ENCODE data around the gene STAB1.

Gene STAB1

DNA sequence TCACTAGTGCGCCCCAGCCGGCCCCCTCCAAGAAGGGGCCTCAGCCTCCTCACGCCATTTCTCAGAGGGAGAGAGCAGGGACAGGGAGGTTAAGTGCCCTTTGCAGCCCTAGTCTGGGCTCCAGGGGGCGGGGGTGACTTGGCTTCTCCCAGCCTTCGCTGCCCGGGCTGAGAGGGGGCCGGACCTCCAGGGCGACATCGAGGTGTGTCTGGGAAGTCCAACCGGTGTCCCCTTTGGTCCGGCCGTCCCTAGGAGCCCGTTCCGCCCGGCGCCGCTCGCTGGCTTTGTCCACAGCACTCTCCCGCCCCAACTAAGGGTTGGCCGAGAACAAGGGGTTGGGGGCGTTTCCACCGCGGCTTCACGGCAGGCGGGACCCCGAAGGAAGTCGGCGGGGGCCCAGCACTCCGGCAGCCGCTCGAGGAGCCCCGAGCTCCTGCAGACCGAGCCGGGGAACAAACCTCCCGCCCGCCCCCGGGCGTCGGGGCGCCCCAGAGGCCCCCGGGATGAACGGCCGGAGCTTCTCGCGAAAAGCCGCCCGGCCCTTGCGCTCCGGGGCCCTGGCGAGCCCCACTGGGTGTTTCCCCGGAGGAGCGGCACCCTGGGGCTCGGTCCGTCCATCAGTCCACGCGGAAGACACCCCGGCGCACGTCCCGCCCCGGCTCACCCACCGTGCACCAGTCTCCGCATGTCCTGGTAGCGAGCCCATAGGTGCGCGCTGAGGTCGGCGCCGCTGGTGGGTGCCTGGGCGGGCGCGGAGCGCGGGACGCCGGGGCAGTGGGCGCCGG lies 37.9 kb downstream of the STAB1 start:
- Mint-ChIP-seq H3K4me1 (ENCODE audit: low read depth) (peaks cover 23% of the 10 kb centered on the region), H3K27me3 (ENCODE audit: low read depth) (no peaks in the 10 kb centered on the region), H3K27ac (peak overlapping the region; percentile 20), H3K36me3 (ENCODE audit: low read depth) (peaks cover 9% of the 10 kb centered on the region), H3K9me3 (no peaks in the 10 kb centered on the region), H3K4me3 (peak overlapping the region; percentile 81)
- DNase-seq (ENCODE audit: low spot score), result no peak

DNA sequence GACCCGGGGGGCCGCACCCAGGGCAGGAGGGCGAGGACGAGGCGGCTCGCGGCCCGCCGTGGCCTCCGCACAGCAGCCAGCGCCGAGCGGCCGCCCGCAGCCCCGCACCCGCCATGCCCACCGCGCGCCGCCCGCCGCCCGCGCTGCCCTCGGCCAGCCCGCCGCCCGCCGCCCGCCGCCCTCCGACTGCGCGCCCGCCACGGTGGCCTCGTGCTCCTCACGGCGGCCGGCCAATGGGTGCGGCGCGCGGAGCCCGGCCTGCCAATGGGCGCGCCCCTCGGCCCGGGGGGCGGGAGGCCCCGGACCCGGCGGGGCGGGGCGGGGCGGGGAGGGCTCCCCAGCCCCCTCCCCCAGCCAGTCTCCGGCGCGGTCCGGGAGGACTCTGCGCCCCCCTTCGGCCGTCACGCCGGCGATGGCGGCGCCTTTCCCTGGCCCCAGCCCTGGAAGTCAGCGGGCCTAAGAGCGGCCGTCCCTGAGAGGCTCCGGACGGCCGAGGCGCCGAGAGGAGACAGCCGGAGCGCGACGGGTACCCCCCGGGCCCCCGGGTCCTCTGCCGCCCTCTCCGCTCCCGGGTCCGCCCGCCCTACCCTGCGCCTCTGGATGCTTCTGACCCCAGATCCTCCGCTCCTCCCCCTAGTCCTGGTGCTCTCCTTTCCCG lies 38.6 kb downstream of the STAB1 start, which contains the start of gene NT5DC2:
NT5DC2 (minus strand) TSS at position 235 of the 658 bp plus-strand sequence; CDS start at position 115, 120 bp downstream.
- H3K9me3 Mint-ChIP-seq, result no peaks in the 10 kb centered on the region
- H3K27ac Mint-ChIP-seq, result peak within 1 kb of the TSS; percentile 72

DNA sequence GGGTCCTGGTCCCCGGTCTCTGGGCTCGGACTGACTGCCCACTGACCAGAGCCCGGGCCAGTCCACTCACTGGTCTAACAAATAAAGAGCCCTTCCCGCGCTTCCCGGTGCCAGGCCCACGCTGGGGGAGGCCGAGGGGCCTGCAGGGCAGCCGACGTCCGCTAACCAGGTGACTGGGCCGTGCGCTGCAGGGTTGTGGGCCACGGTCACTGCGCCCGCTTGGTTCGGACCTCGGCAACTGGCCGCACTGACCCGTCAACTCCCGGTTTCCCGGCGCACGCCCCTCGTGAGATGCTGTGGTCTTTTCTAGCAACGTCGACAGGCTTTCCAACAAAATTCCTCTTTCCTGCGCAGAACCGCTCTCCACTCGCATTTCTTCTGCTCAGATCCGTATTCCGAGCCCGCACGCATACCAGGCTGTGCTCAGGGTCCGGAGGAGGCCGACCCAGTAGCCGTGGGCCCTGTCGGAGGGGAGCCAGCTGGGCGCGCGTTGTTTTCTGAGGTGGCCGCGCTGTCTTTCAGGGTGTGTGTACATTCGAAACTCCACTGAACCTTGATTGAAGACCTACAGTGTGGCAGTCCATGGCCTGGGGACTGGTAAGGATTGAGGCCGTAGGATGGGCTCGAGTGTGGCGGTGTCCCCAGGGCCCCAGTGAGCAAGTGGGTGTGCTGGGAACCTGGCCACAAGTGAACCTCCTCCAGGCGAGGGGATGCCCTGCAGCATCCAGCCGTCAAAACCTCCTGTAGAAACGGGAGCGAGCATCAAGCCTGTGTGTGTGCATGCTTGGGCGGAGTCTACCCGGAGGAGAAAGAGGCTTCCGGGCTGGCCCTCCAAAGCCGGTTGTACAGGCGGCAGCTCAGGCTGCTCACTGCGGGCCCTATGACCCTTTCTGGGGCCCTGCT lies 39.4 kb downstream of the STAB1 start:
- no peak for DNase-seq (ENCODE audit: low spot score)
- Mint-ChIP-seq H3K4me1 (ENCODE audit: low read depth) (peaks cover 34% of the 10 kb centered on the region), H3K9me3 (no peaks in the 10 kb centered on the region), H3K4me3 (peak overlapping the region; percentile 88), H3K36me3 (ENCODE audit: low read depth) (peaks cover 19% of the 10 kb centered on the region), H3K27me3 (ENCODE audit: low read depth) (no peaks in the 10 kb centered on the region), H3K27ac (peak overlapping the region; percentile 72)

More for the DNA sequence above, 38.6 kb downstream of the STAB1 start, which contains the start of gene NT5DC2:
- peak; percentile 80 for DNase-seq (ENCODE audit: low spot score)
- Mint-ChIP-seq H3K4me1 (ENCODE audit: low read depth) (peaks cover 27% of the 10 kb centered on the region), H3K36me3 (ENCODE audit: low read depth) (peaks cover 12% of the 10 kb centered on the region), H3K4me3 (peak within 1 kb of the TSS; percentile 88), H3K27me3 (ENCODE audit: low read depth) (no peaks in the 10 kb centered on the region)

DNA sequence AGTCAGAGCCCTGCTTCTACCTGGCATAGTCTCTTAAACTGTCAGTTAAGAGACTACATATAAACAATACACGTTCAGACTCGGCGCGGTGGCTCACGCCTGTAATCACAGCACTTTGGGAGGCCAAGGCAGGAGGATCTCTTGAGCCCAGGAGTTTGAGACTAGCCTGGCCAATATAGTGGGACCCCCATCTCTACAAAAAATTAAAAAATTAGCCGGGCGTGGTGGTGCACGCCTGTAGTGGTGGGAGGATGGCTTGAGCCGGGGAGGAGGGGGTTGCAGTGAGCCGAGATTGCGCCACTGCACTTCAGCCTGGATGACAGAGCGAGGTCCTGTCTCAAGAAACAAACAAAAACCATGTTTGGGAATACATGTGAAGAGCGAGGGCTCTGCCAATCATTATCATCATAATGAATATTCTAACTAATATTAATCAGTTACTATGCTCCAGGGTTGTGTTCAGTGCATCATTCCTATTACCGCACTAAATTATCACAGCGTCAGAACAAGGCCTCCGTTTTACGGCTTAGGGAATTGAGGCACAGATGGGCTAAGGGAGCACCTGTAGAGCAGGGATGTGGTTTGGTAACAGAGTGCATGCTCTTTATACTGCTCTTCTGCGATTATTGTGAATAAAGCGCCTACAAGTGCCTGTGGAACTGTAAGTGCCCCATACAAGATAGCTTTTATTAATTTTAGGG lies 40.4 kb downstream of the STAB1 start:
- DNase-seq (ENCODE audit: low spot score), result no peak
- Mint-ChIP-seq H3K4me3 (peak overlapping the region; percentile 95), H3K4me1 (ENCODE audit: low read depth) (peaks cover 37% of the 10 kb centered on the region), H3K9me3 (no peaks in the 10 kb centered on the region), H3K27ac (peak overlapping the region; percentile 76), H3K36me3 (ENCODE audit: low read depth) (peaks cover 20% of the 10 kb centered on the region), H3K27me3 (ENCODE audit: low read depth) (no peaks in the 10 kb centered on the region)

DNA sequence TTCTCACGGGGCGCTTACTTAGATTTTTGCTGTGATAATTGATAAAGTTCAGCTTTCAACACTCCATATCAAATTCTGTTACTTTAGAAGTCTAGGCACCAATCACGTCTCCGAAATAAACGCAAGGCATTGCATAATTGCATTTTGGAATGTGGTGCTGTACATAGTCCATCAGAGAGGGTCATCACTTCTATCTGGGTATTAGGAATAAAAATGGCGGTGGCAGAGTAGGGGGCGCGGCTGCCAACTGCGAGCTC lies 40.9 kb downstream of the STAB1 start:
- no peak for DNase-seq (ENCODE audit: low spot score)
- no peaks in the 10 kb centered on the region for H3K27me3 Mint-ChIP-seq (ENCODE audit: low read depth)
- H3K4me3 Mint-ChIP-seq, result peak overlapping the region; percentile 95
- peaks cover 21% of the 10 kb centered on the region for H3K36me3 Mint-ChIP-seq (ENCODE audit: low read depth)
- H3K4me1 Mint-ChIP-seq (ENCODE audit: low read depth), result peaks cover 38% of the 10 kb centered on the region
- H3K9me3 Mint-ChIP-seq, result no peaks in the 10 kb centered on the region
- H3K27ac Mint-ChIP-seq, result peak overlapping the region; percentile 76

DNA sequence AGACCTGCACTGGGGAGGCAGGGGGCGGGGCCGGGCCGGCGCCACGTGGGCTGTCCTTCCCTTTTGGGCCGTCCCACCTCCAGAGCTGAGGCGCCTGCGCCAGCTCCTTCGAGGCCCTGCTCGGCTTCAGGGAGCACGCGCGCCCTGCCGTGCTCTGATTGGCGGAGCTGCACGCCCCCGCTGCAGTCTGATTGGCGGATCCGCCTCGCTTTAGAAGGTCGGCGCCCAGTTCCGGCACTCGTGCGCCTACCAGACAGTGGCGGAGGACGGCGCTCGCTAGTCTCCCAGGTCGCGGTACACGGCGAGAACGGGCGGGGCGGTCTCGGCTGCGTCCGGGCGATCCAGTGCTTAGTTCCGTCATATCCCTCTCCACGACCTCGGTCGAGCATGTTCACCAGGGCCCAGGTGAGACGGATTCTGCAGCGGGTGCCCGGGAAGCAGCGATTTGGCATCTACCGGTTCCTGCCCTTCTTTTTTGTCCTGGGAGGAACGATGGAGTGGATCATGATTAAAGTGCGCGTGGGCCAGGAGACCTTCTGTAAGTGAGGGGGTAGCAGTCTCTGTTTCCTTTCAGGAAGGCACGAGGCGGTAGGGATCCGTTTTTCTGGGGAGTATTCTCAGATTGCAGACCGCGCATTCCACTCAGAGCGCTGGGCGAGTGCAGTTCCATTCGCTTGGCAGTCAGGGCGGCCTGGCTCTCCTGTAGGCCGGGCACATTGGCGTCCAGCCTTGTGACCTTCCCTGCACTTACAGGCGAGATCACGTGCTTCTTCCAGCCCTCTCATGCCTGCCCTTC lies 41.4 kb downstream of the STAB1 start, which contains the start of gene UQCC5:
UQCC5 (plus strand) TSS at position 237 of the 796 bp plus-strand sequence; CDS start at position 388, 151 bp downstream.
- DNase-seq (ENCODE audit: low spot score), result peak; percentile 99
- H3K27ac Mint-ChIP-seq, result peak within 1 kb of the TSS; percentile 96
- peaks cover 24% of the 10 kb centered on the region for H3K36me3 Mint-ChIP-seq (ENCODE audit: low read depth)
- H3K4me1 Mint-ChIP-seq (ENCODE audit: low read depth), result peaks cover 41% of the 10 kb centered on the region
- peak within 1 kb of the TSS; percentile 95 for H3K4me3 Mint-ChIP-seq
- H3K27me3 Mint-ChIP-seq (ENCODE audit: low read depth), result no peaks in the 10 kb centered on the region
- H3K9me3 Mint-ChIP-seq, result no peaks in the 10 kb centered on the region

DNA sequence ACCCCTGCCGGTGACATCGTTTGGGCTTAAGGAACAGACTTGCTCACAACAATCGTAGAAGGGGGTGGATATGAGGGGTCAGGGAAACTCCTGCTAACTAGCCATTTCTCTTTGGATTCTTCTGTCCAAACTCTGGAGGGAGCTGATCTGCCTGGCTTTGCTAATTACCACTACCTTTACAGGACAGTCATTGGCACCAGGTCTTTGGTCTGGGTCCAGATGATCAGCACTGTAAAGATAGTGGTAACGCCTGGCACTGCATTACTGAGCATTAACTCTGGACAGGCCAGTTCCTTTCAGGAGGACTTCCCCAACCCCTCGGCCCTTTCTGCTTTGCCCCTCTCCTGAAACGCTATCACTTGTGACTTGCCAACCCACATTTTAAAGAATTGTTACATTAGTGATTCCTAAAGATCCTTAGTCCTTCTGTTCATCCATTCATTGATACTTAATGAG lies 42.1 kb downstream of the STAB1 start:
- Mint-ChIP-seq H3K36me3 (ENCODE audit: low read depth) (peaks cover 27% of the 10 kb centered on the region), H3K4me1 (ENCODE audit: low read depth) (peaks cover 41% of the 10 kb centered on the region), H3K27ac (peak overlapping the region; percentile 96), H3K4me3 (peak overlapping the region; percentile 95), H3K27me3 (ENCODE audit: low read depth) (no peaks in the 10 kb centered on the region), H3K9me3 (no peaks in the 10 kb centered on the region)
- no peak for DNase-seq (ENCODE audit: low spot score)

DNA sequence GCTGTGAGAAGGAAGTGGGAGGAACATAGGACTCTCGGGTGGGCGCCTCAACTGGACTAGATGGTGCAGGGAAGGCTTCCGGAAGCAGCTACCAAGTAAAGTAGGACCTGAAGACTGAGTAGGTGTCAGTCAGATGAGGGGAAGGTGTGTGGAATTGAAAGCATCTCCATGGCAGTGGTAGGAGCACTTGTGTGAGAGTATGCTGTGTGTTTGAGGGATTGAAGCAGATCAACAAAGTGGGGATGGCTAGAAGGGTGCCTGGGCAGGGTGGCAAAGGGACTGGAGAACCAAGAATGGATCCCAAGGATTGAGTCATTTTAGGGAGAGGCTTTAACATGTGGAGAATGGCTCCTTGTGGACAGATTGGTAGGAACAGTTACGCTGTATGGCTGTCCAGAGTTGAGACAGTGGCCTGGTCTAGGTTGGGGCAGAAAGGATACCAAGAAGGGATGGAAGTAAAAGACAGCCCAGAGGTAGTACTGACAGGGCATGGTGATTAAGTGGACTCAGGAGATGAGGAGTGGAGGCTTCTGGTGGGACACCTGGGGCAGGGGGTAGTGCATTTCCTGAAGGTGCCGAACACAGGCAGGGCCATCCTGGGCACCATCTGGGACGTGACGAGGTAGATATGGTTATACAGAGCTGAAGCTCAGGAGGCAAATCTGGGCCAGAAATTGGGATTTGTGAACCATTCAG lies 42.7 kb downstream of the STAB1 start:
- Mint-ChIP-seq H3K4me1 (ENCODE audit: low read depth) (peaks cover 37% of the 10 kb centered on the region), H3K27ac (peak overlapping the region; percentile 96)

DNA sequence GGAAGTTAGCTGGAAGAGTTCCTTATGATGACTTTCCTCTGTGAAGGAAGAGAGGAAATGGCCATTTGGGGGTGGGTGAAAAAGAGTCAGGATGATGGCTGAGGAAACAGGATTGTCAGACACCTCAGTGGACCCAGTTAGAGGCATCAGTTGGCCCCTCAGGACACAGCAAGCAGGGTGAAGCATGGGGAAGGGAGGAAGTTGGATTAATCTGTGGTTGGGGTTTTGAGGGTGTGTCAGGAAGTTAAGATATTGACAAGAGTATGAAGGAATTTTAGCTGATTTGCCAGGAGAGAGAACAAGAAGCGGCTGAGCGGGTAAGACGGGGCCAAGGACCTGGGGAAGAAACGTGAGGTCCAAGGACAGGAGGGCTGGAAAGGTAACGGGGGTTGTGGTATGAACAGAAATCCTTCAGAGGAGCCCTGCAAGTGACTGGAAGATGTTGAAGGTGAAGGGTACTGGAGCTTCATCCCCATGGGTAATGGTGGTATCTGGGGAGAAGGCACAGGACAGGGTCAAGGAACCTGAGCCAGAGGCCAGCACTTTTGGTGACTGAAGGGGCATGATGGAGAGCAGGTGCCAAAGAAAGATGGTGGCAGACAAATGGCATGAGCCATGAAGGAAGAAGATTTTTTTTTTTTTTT lies 44.0 kb downstream of the STAB1 start:
- peaks cover 27% of the 10 kb centered on the region for H3K36me3 Mint-ChIP-seq (ENCODE audit: low read depth)
- no peaks in the 10 kb centered on the region for H3K27me3 Mint-ChIP-seq (ENCODE audit: low read depth)
- no peaks in the 10 kb centered on the region for H3K9me3 Mint-ChIP-seq
- H3K4me3 Mint-ChIP-seq, result peak overlapping the region; percentile 68
- DNase-seq (ENCODE audit: low spot score), result no peak
- peak overlapping the region; percentile 56 for H3K27ac Mint-ChIP-seq
- H3K4me1 Mint-ChIP-seq (ENCODE audit: low read depth), result peaks cover 39% of the 10 kb centered on the region

More for the DNA sequence above, 42.7 kb downstream of the STAB1 start:
- Mint-ChIP-seq H3K4me3 (peak overlapping the region; percentile 95), H3K27me3 (ENCODE audit: low read depth) (no peaks in the 10 kb centered on the region), H3K9me3 (no peaks in the 10 kb centered on the region), H3K36me3 (ENCODE audit: low read depth) (peaks cover 27% of the 10 kb centered on the region)
- DNase-seq (ENCODE audit: low spot score), result no peak

DNA sequence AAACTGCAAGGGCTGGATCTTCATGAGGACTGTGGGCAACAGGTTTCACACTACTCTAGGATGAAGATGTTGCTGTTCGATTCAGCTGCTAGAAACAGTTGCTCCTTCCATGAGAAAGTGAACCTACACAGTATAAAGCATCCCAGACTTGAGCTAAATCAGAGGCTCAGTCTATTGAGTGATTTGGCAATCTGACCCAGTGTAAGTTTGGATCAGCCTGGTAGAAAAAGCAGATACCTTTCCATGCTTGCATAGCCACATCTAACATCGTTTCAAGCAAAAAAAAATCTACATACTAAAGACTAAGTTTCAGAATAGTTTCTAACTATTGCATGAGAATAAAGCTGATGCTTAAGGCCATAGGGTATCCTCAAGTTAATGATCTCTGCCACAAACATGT lies 45.9 kb downstream of the STAB1 start:
- DNase-seq (ENCODE audit: low spot score), result no peak
- Mint-ChIP-seq H3K36me3 (ENCODE audit: low read depth) (peaks cover 28% of the 10 kb centered on the region), H3K27me3 (ENCODE audit: low read depth) (no peaks in the 10 kb centered on the region), H3K4me1 (ENCODE audit: low read depth) (peaks cover 31% of the 10 kb centered on the region), H3K4me3 (no peak overlapping the region), H3K27ac (no peak overlapping the region), H3K9me3 (no peaks in the 10 kb centered on the region)

DNA sequence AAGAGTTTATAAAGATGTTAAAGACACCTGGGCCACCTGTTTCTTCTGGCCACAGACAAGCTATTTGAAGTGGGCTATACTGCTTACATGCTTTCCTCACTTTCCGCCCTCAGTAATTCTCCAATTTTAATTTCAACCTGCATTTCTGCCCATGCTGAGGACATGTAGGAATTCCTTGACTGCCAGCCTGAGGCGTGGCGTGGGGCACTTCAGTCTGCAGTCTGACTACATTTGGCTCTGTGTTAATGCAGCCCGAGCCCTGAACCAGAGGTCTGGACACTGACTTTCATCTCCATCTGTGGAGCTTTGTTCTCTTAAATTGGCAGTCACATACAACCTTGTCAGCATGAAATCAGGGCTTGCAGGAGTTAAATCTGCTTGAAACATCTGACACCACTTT lies 49.8 kb downstream of the STAB1 start:
- Mint-ChIP-seq H3K27ac (no peak overlapping the region), H3K4me3 (no peak overlapping the region), H3K4me1 (ENCODE audit: low read depth) (peaks cover 16% of the 10 kb centered on the region), H3K27me3 (ENCODE audit: low read depth) (no peaks in the 10 kb centered on the region), H3K36me3 (ENCODE audit: low read depth) (peaks cover 23% of the 10 kb centered on the region), H3K9me3 (no peaks in the 10 kb centered on the region)
- DNase-seq (ENCODE audit: low spot score), result no peak

Data from T-helper 2 cell treated with Interferon-gamma antibody and Interleukin-4, amounts not matched to agents 5 μg/mL and 100 μg/mL, for 36 hours (primary cell).